RWPE2 (cell line): ENCODE measurements around the gene GRIN2D.

Experiments used
- ATAC-seq: fragments of 200-7000 bp; cut with Tn5 transposase; 3 replicates; pipeline ENCODE4 v1.9.1; 2021; ENCODE audit warnings: low read depth
- DNase-seq: peaks from one replicate; pipeline ENCODE4 v3.0.0-alpha.2; 2020; ENCODE audit warnings: low spot score
- H3K27ac ChIP-seq: fragments of 450-650 bp; 2 replicates; pipeline ENCODE4 v1.5.1; 2017; ENCODE audit warnings: mild to moderate bottlenecking; ENCODE audit not compliant: poor library complexity, severe bottlenecking
- H3K27me3 ChIP-seq: fragments of 250-450 bp; sonication (Bioruptor Pico); 2 replicates; pipeline ENCODE4 v1.5.1; 2021; ENCODE audit warnings: mild to moderate bottlenecking, moderate library complexity; ENCODE audit not compliant: insufficient read depth, poor library complexity, severe bottlenecking
- H3K36me3 ChIP-seq: fragments of 250-450 bp; sonication (Bioruptor Pico); 2 replicates; pipeline ENCODE4 v1.5.1; 2020; ENCODE audit warnings: low read depth, mild to moderate bottlenecking, moderate library complexity
- H3K4me1 ChIP-seq: fragments of 250-450 bp; sonication (Bioruptor Pico); 2 replicates; pipeline ENCODE4 v1.5.1; 2021; ENCODE audit warnings: mild to moderate bottlenecking, moderate library complexity; ENCODE audit not compliant: insufficient read depth, poor library complexity, severe bottlenecking
- H3K4me3 ChIP-seq: fragments of 250-450 bp; sonication (Bioruptor Pico); 2 replicates; pipeline ENCODE4 v1.5.1; 2021; ENCODE audit warnings: mild to moderate bottlenecking, moderate library complexity; ENCODE audit not compliant: severe bottlenecking
- H3K9me3 ChIP-seq: fragments of 250-450 bp; sonication (Bioruptor Pico); 2 replicates; pipeline ENCODE4 v1.5.1; 2021; ENCODE audit warnings: mild to moderate bottlenecking, moderate library complexity; ENCODE audit not compliant: severe bottlenecking
- CTCF ChIP-seq: fragments of 450-650 bp; IDR thresholded peaks from one replicate; pipeline ENCODE4 v1.5.1; 2017; ENCODE audit warnings: mild to moderate bottlenecking, moderate library complexity; ENCODE audit not compliant: poor library complexity, severe bottlenecking

The GRIN2D gene

GRCh38 chr19:48359123-48359522 is 34.3 kb upstream of the GRIN2D start:
- Histone ChIP-seq H3K27ac (no peak overlapping the region), H3K4me3 (no peak overlapping the region), H3K4me1 (peaks cover 3% of the 10 kb centered on the region), H3K27me3 (no peaks in the 10 kb centered on the region), H3K9me3 (no peaks in the 10 kb centered on the region), H3K36me3 (peaks cover 9% of the 10 kb centered on the region)
- TF ChIP-seq CTCF: no peak
- ATAC-seq: no peak
- DNase-seq: no peak

GRCh38 chr19:48361912-48362311 is 31.6 kb upstream of the GRIN2D start:
- TF ChIP-seq CTCF: no peak
- no peaks in the 10 kb centered on the region for H3K27me3 ChIP-seq
- no peaks in the 10 kb centered on the region for H3K9me3 ChIP-seq
- no peak overlapping the region for H3K4me3 ChIP-seq
- peaks cover 3% of the 10 kb centered on the region for H3K4me1 ChIP-seq
- ATAC-seq (no peak), DNase-seq (no peak)
- no peak overlapping the region for H3K27ac ChIP-seq
- H3K36me3 ChIP-seq: peaks cover 9% of the 10 kb centered on the region

- TF ChIP-seq CTCF: no peak
- ATAC-seq: peak; percentile 93
- H3K4me1 ChIP-seq: peaks cover 3% of the 10 kb centered on the region
- DNase-seq: peak; percentile 98
- H3K4me3 ChIP-seq: peak overlapping the region; percentile 38
- H3K27ac ChIP-seq: peak overlapping the region; percentile 77
- H3K36me3 ChIP-seq: peaks cover 9% of the 10 kb centered on the region
- H3K27me3 ChIP-seq: no peaks in the 10 kb centered on the region
- H3K9me3 ChIP-seq: no peaks in the 10 kb centered on the region
Measured at GRCh38 chr19:48362716-48363499, 30.6 kb upstream of the GRIN2D start.

GRCh38 chr19:48363500-48363809 is 30.0 kb upstream of the GRIN2D start:
- no peak for ATAC-seq
- Histone ChIP-seq H3K4me3 (peak overlapping the region; percentile 38), H3K9me3 (no peaks in the 10 kb centered on the region), H3K27me3 (no peaks in the 10 kb centered on the region), H3K4me1 (peaks cover 3% of the 10 kb centered on the region), H3K27ac (peak overlapping the region; percentile 77), H3K36me3 (peaks cover 9% of the 10 kb centered on the region)
- no peak for DNase-seq
- TF ChIP-seq CTCF: no peak
